Uterus (tissue), 2 donors: Measurements from ENCODE around the gene TSPAN9.

Source experiments
- CTCF ChIP-seq, 4 experiments: fragments of 200-600 bp in 2 of 4; fragments of 450-650 bp in 2 of 4; sonication (generic) in 2 of 4; IDR thresholded peaks; one replicate each; pipeline ENCODE4 v1.5.1; 2016 to 2019; ENCODE audit warnings: antibody characterized with exemption in 4 of 4, mild to moderate bottlenecking in 2 of 4, moderate library complexity in 1 of 4
- POLR2A ChIP-seq, 2 donors: fragments of 450-650 bp; IDR thresholded peaks; one replicate each; pipeline ENCODE4 v1.6.1; 2016; ENCODE audit warnings: antibody characterized with exemption in 2 of 2, mild to moderate bottlenecking in 1 of 2, moderate library complexity in 1 of 2

- TF ChIP-seq POLR2A (IDR thresholded peaks at IDR 0.05) (no peak), CTCF (IDR thresholded peaks at IDR 0.05) (no peak)
These were observed 123.6 kb downstream of the TSPAN9 start for GRCh38 chr12:3200814-3201233.
